GM19023 (cell line): ENCODE measurements around the gene CNTN4.
"Not testable (repeated sequence)": the region's sequence is repeated elsewhere in the genome, so short reads cannot be mapped to it uniquely, and the experiment has no call there.

Source experiments
- ATAC-seq: cut with Tn5 transposase; IDR thresholded peaks from one replicate; pipeline ENCODE4 v1.9.1; 2021; ENCODE audit warnings: mild to moderate bottlenecking, moderate library complexity; ENCODE audit not compliant: unreplicated experiment

The CNTN4 gene

DNA sequence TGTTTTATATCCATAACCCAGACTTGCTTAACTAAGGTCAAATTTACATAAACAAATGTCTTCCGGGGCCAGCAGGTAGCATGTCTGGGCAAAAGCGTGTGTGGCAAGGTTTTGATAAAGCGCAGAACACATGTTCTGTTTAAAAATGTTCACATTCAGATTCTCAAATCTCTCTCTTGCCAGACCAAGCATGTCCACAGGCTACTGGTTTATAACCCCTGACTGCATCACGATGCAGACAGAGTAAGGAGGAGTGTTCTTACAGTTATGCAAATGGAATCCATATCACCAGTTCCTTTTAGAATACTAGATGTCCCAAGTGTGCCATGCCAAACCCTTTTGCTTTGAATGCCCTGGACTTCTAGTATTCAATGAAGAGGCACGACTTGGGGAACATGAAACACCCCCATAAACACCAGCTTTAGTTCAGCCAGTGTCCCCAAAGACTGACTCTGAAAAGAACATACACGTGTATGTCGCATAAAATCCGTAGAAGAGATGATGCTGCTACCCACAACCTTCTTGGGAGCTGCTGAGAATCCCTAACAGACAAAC lies 412.0 kb downstream of the CNTN4 start:
- no peak for ATAC-seq

GRCh38 chr3:2511356-2511755 lies 412.7 kb downstream of the CNTN4 start:
- no peak for ATAC-seq

DNA sequence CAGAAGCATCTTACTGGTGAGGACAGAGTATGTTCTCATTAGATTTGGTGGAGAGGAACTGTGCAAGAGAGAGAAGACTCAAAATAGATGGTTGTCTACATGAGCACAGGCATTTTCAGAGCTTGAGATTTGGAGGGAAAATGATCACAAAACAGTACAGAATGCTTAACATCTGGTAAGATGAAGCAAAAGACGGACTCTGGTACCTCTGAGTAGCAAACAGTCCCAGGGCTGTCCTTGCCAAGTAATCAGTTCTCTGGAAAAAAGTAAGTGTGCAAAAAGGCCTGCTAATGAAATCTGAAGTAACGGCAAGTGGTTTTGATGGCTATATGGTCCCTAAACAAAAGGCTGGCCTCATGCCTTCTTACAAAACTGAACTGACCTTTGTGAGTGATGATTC lies 414.2 kb downstream of the CNTN4 start:
- no peak for ATAC-seq

GRCh38 chr3:2513986-2514385 lies 415.3 kb downstream of the CNTN4 start:
- ATAC-seq, result no peak

DNA sequence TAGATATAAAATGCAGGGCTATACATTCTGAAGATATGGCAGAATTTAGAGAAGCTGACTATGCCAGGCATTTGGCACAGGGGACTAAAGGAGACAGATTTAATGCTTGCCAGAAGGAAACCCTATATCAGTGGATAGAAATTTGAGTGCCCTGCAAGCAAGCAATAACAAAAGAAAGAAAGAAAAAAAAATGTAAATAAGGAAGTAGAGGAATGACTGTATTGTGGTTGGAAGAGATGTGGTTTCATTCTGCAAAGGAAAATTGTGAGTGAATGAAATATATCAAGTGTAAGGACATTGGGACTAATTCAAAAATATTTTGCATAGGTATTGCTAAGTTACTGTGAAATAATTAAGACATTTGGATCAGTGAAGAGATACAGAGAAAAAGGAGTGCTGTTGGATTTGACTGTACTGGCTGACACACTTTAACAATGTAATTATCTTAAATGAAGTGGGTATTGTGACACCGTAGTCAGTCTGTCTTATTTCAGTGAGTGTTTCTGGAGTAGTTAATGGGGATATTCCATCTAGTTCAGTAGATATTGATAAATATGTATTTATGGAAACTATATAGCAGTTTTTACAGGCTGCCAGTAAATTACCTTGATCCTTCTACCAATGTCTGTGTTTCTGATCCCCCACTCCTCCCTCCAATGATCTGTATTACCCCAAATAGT lies 418.2 kb downstream of the CNTN4 start:
- no peak for ATAC-seq

GRCh38 chr3:2517500-2518172 lies 419.0 kb downstream of the CNTN4 start:
- ATAC-seq, result no peak

GRCh38 chr3:2523281-2523836 lies 424.7 kb downstream of the CNTN4 start:
- no peak for ATAC-seq

DNA sequence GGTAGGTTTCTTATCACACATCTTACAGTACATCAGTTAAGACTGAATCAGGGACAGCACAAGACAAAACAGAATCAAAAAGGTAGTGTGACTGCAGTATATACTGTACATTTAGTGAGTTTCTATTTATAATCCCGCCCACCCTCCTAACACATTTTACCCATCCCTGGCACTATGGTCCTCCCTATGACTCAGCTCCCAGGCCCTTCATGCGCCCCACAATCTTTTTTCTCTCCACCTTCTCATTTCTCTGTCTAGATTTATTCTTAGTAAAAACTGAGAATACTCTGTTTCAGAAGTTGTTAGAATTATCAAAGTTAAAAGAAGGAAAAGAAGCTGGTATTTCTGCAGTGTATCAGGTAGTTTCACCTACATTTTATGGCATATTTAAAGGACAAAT lies 427.3 kb downstream of the CNTN4 start:
- no peak for ATAC-seq

DNA sequence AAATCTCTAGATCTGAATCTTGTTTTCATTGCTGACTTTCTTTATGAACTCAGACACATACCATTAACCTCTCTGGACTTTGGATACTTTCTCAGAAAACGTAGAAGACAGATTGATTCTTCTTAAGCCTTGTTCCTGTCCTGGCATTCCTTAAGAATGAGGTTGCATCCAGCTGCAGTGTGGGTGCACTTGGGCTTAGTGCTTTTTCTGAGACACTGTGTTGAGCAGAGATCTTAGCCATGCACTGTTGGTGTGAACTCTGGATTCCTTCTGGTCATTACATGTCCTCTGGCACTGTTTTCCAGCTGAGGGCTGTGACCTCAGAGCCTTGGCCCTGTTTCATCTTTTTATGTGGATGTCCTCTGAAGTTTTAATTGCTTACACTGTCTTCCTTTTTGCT lies 428.3 kb downstream of the CNTN4 start:
- no peak for ATAC-seq

GRCh38 chr3:2527328-2527727 lies 428.7 kb downstream of the CNTN4 start:
- ATAC-seq, result not testable (repeated sequence)

DNA sequence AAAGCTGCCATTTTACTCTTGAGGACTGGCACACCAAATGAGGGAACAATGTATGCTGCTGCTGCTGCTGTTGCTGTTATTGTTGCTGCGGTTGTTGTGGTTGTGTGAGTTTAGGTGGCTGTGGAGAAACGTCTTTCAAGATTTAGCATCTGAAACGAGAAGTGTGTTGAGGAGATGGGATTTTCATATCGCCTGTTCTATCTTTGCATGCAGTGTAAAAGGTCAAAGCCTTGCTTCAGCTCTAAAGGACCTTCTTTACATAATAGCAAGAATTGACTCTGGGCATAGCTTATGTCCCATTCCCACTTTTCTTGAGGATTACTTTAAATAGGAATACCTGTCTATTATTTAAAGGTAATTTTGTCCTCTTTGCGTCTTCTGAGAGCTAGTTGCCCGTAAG lies 436.1 kb downstream of the CNTN4 start:
- ATAC-seq, result not testable (repeated sequence)

GRCh38 chr3:2535206-2535605 lies 436.5 kb downstream of the CNTN4 start:
- ATAC-seq, result no peak

- ATAC-seq, result no peak
Observed at GRCh38 chr3:2536575-2536974, 437.9 kb downstream of the CNTN4 start.

GRCh38 chr3:2540115-2540514 lies 441.4 kb downstream of the CNTN4 start:
- no peak for ATAC-seq

GRCh38 chr3:2543247-2543646 lies 444.6 kb downstream of the CNTN4 start:
- ATAC-seq, result no peak

- no peak for ATAC-seq
Observed at GRCh38 chr3:2544212-2544611, 445.5 kb downstream of the CNTN4 start.

DNA sequence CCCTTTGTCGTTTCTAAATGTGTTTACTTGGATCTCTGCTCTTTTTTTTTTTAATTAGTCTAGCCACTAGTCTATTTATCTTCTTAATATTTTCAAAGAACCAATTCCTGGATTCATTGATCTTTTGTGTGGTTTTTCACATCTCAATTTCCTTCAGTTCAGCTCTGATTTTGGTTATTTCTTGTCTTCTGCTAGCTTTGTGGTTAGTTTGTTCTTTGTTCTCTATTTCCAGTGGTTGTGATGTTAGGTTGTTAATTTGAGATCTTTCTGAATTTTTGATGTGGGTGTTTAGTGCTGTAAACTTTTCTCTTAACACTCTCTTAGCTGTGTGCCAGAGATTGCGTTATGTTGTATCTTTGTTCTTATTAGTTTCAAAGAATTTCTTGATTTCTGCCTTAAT lies 446.1 kb downstream of the CNTN4 start:
- ATAC-seq, result no peak

GRCh38 chr3:2547049-2547448 lies 448.4 kb downstream of the CNTN4 start:
- ATAC-seq, result no peak

GRCh38 chr3:2554656-2555055 lies 456.0 kb downstream of the CNTN4 start:
- no peak for ATAC-seq

DNA sequence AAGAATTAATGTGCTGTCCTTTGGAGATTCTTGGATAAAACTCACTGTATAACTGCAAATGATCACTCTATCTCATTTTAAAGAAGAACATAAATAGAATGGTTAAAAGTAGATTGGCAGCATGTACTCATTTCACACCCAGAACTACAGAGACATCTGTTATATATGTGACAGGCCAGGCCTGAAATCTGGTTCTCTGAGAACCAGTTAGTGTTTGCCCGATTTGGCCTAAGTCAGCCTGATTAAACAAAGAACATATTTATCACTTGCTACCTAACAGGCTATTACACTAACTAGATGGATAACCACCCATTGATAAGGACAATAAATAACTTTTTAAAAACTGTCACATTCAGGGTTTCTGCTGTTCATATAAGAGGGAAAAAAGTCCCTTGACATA lies 460.1 kb downstream of the CNTN4 start:
- no peak for ATAC-seq

DNA sequence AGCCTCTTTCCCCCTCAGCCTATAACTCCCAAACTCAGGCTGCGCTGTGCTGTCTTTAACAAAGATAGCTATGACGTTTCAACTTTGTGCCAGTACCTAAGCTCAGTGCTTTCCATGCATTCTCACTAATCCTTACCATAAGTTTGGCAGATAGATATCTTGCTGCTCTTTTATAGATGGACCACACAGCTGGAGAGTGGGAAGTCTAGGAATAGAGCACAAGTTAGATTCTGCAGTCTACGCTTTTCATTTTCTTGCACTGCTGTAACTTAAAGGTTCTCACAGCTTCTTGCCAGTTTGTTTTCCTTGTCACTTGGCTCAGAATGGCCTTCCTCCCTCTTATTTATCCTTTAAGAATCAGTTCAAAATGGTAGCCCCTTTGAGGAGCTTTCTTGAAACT lies 468.8 kb downstream of the CNTN4 start:
- no peak for ATAC-seq

DNA sequence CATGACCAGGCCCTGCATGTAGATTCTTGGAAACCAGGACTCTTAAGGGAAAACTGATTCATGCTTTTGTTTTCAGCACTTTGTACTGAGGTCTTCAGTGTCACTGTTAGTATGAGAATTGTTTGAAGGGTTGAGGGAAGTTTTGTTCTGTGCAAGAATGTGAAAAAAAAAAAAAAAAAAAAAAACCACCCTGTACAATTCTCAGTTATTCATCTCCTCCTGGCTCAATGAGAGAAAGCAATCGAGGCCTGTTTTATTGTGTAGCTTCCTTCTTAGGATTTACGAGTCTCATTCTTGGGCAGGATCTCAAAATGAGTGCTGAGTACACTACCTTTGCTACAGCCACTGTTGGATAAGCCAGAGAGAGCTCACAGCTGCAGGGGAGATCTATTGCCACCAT lies 469.5 kb downstream of the CNTN4 start:
- ATAC-seq, result no peak
